Measurements from ENCODE around the gene PABPC1L2B.
"Not testable (repeated sequence)": the region's sequence is repeated elsewhere in the genome, so short reads cannot be mapped to it uniquely, and the experiment has no call there.

Gene PABPC1L2B

DNA sequence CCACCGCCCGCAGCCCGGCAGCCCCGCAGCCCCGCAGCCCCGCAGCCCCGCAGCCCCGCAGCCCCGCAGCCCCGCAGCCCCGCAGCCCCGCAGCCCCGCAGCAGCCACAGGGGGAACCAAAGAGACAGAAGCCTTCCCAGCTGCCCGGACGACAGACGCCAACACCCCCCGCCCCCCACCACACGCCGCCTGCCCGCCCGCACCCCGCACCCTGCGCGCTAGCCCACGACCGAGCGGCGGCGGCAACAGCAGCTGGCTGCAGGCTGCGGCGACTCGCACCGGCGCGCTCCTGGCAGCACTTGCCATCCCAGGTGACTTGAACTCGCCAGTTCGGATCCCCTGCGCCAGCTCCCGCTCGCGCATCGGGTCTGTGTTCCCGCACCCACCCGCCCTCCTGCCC lies at the start of gene PABPC1L2B:
Gene PABPC1L2B, plus strand, starts transcription at position 207 of the 400 bp plus-strand sequence. CDS start 704 bp downstream, outside the sequence.
- not testable (repeated sequence) for DNase-seq

DNA sequence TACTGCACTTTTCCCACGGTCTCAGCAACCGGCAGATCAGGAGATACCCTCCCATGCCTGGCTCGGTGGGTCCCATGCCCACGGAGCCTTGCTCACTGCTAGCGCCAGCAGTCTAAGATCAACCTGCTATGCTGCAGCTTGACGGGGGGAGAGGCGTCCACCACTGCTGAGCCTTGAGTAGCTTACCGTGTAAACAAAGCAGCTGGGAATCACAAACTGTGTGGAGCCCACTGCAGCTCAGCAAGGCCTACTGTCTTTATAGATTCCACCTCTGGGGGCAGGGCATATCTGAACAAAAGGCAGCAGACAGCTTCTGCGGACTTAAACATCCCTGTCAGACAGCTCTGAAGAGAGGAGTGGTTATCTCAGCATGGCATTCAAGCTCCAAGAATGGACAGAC lies 42.8 kb upstream of the PABPC1L2B start:
- DNase-seq = not testable (repeated sequence)

DNA sequence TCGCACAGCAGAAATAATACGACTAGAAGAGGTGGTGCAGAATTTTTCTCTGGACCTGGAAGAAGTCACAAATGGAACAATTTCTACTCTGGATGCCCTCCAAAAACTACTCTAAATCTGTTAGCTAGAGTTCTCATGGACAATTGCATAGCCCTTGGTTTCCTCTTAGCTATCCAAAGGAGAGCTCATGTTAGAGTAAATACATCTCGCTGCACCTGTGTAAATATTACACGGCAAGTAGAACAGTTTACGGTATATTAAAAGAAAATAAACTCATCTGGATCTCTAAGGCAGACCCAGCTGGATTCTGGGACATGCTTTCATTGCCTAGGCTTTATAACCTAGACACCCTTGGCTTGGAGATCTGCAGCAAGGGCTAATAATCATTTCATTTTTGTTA lies 30.9 kb upstream of the PABPC1L2B start:
- not testable (repeated sequence) for DNase-seq

DNA sequence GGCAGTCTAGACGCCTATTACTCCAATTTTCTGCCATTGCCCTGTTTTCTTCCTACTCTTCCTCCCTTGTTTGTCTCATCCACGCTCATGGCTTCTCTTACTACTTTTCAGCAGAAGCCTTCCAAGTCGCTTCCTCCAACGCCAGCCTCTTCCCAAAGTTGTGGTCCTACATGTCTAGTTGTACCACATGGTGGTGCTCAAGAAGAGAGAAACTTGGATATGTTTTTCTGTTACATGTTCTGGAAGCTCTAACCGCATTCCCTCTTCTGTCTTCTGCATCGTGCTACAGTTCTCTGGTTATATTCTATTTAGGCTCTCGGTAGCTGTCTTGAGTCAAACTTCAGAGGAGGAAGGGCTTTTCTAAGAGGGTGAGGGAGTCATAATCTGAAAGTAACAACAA lies 27.9 kb upstream of the PABPC1L2B start:
- DNase-seq = not testable (repeated sequence)

DNA sequence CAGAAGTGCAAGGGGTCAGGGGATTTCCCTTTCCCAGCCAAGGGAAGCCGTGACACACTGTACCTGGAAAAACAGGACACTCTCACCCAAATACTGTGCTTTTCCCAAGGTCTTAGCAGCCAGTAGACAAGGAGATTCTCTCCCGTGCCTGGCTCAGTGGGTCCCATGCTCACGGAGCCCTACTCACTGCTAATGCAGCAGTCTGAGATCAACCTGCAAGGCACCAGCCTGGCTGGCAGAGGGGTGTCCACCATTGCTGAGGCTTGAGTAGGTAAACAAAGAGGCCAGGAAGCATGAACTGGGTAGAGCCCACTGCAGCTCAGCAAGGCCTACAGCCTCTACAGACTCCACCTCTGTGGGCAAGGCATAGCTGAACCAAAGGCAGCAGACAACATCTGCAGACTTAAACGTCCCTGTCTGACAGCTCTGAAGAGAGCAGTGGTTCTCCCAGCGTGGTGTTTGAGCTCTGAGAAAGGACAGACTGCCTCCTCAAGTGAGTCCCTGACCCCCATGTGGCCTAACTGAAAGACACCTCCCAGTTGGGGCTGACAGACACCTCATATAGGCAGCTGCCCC lies 21.8 kb upstream of the PABPC1L2B start:
- not testable (repeated sequence) for DNase-seq

DNA sequence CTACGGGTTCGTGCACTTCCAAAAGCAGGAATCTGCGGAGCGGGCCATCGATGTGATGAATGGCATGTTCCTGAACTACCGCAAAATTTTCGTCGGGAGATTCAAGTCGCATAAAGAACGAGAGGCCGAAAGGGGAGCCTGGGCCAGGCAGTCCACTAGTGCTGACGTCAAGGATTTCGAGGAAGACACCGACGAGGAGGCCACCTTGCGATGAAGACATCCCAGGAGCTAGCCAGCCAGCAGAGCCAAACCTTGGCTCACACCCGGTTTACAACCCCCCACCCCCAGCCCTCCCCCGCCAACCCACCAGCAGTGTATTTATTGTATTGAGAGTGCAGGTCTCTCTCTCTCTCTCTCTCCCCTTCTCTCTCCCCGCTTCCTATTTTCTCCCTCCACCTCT lies 1.3 kb downstream of the PABPC1L2B start:
- not testable (repeated sequence) for DNase-seq

DNA sequence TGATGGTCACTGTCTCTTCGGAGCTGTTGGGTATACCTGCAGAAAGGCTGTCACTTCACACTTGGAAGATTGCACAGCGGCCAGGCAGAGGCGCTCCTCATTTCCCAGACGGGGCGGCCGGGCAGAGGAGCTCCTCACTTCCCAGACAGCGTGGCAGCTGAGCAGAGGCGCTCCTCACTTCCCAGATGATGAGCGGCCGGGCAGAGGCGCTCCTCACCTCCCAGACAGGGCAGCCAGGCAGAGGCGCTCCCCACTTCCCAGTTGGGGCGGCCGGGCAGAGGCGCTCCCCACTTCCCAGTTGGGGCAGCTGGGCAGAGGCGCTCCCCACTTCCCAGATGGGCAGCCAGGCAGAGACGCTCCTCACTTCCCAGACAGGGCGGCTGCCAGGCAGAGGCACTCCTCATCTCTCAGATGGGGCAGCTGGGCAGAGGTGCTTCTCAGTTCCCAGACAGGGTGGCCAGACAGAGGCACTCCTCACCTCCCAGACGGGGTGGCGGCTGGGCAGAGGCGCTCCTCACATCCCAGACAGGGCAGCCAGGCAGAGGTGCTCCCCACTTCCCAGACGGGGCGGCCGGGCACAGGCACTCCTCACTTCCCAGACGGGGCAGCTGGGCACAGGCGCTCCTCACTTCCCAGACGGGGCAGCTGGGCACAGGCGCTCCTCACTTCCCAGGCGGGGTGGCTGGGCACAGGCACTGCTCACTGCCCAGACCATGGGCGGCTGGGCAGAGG lies 18.8 kb downstream of the PABPC1L2B start:
- no peak for DNase-seq

DNA sequence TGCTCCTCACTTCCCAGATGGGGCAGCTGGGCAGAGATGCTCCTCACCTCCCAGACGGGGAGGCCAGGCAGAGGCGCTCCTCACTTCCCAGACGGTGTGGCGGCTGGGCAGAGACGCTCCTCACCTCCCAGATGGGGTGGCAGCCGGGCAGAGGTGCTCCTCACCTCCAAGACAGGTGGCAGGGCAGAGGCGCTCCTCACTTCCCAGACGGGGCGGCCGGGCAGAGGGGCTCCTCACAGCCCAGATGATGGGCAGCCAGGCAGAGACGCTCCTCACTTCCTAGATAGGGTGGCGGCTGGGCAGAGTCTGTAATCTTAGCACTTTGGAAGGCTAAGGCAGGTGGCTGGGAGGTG lies 19.3 kb downstream of the PABPC1L2B start:
- not testable (repeated sequence) for DNase-seq

DNA sequence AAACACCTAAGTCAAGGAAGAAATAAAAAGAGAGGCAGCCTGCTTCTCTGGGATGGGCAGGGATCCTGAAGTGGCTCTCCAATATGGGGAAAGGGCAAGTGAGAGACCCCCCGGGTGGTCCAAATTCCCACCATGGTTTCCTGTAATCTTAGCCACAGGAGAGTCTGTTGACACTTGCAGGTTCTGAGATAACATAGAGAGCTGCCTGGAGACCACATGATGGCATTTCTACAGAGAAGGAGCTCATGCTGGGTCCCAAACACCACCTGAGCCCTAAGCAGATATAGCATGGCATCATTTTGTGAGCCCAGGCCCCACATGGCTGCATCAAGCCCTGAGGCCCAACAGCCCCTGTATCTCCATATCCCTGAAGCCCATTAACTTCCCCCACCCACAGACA lies 26.1 kb downstream of the PABPC1L2B start:
- DNase-seq = no peak
